K562 (cell line): ENCODE measurements around the gene AGMO.

Source experiments
- GATAD2A ChIP-seq: fragments of 450-650 bp; IDR thresholded peaks from 2 replicates; pipeline ENCODE4 v1.6.1; 2017
- POLR2AphosphoS5 ChIP-seq: IDR thresholded peaks from 2 replicates; pipeline ENCODE4 v1.6.1; 2011; ENCODE audit warnings: mild to moderate bottlenecking, low read depth, low read length, moderate library complexity; ENCODE audit not compliant: control insufficient read depth, insufficient read depth
- SP2 ChIP-seq: IDR thresholded peaks from 2 replicates; pipeline ENCODE4 v1.6.1; 2011; ENCODE audit warnings: mild to moderate bottlenecking, low read depth, low read length, moderate library complexity; ENCODE audit not compliant: poor library complexity, severe bottlenecking; ENCODE audit errors: extremely low read depth
- TEAD2 ChIP-seq: fragments of 450-650 bp; IDR thresholded peaks from 2 replicates; pipeline ENCODE4 v1.6.1; 2016; ENCODE audit warnings: missing genetic modification characterization, control low read depth, missing compliant biosample characterization

- TF ChIP-seq POLR2AphosphoS5 (no peak), TEAD2 (tag) (no peak), GATAD2A (no peak), SP2 (no peak)
Measured at GRCh38 chr7:15327001-15327400, 234.8 kb downstream of the AGMO start.
